ENCODE measurements around the gene PLCB1. TPM values are rescaled to one million over a fixed set of nuclear protein-coding genes. Genes with fewer than 3 reads are reported as not detected.
A peak's percentile ranks its signal among the peaks of the same experiment; 100 is the strongest.

The PLCB1 gene
- total and polyA plus RNA-seq, 2 donors (not counting 3 experiments of a cell fraction or from before 2014, with no cell fraction given), result 10.2 to 53.4 TPM

GRCh38 chr20:8205996-8206395 lies 73.9 kb downstream of the PLCB1 start:
- no peak for FAIRE-seq

DNA sequence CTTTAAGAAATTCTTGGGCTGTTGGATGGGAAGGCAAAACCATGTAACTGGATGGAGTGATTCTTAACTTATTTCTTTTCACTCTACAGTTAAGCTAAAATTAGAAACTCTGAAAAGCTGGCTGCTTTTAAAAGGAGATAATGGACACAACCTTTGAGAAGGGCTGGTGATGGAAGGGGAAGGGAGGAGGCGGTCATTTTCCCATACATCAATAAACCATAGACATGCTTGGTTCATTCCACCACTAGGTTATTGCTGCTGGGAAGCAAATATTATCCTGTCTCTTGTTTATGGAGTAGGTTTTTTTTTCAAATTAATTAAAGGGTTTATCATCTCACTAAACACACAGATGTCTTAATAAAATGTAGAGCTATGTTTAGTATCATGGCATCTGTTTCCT lies 76.2 kb downstream of the PLCB1 start:
- peaks cover 15% of the 10 kb centered on the region for H3K4me1 ChIP-seq (ENCODE audit: control insufficient read depth, extremely low read depth, insufficient read depth, low read length)
- H3K4me3 ChIP-seq (replicated peaks in 1 of 3; ENCODE audit: insufficient read depth in 1 of 3, low read depth in 1 of 3, low read length in 3 of 3), result no peak overlapping the region
- H3K9me1 ChIP-seq (replicated peaks; ENCODE audit: control insufficient read depth, extremely low read depth, insufficient read depth, low read length), result no peaks in the 10 kb centered on the region
- ChIA-PET POLR2A (no interaction called here), CTCF (no interaction called here)
- BruUV-seq (replicated peaks), result no TSS peak
- H3K79me2 ChIP-seq (ENCODE audit: control insufficient read depth, insufficient read depth, low read length), result peaks cover 2% of the 10 kb centered on the region
- H3K4me2 ChIP-seq (ENCODE audit: insufficient read depth, low read length), result no peak overlapping the region
- H3K9ac ChIP-seq (replicated peaks; ENCODE audit: extremely low read depth, insufficient read depth, low read length), result no peak overlapping the region
- dilution Hi-C loops (cut with MboI; ENCODE audit: extremely low pct_ligation_motif_present, low sequenced_read_pairs), result no loop called here
- no peak overlapping the region for H3K27ac ChIP-seq (ENCODE audit: insufficient read depth, low read depth, low read length)
- no peaks in the 10 kb centered on the region for H4K20me1 ChIP-seq (replicated peaks; ENCODE audit: control insufficient read depth, extremely low read depth, insufficient read depth, low read length)
- DNase-seq (ENCODE audit: low read depth, low spot score) (no peak), FAIRE-seq (no peak)
- TF ChIP-seq FOS (IDR thresholded peaks at IDR 0.05; ENCODE audit: borderline replicate concordance, insufficient read depth, low read length), result no peak
- no peak for TF ChIP-seq JUN (IDR thresholded peaks at IDR 0.05; ENCODE audit: borderline replicate concordance, insufficient read depth, insufficient read length, low read depth)
- TF ChIP-seq, protein P1, sequence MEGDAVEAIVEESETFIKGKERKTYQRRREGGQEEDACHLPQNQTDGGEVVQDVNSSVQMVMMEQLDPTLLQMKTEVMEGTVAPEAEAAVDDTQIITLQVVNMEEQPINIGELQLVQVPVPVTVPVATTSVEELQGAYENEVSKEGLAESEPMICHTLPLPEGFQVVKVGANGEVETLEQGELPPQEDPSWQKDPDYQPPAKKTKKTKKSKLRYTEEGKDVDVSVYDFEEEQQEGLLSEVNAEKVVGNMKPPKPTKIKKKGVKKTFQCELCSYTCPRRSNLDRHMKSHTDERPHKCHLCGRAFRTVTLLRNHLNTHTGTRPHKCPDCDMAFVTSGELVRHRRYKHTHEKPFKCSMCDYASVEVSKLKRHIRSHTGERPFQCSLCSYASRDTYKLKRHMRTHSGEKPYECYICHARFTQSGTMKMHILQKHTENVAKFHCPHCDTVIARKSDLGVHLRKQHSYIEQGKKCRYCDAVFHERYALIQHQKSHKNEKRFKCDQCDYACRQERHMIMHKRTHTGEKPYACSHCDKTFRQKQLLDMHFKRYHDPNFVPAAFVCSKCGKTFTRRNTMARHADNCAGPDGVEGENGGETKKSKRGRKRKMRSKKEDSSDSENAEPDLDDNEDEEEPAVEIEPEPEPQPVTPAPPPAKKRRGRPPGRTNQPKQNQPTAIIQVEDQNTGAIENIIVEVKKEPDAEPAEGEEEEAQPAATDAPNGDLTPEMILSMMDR (IDR thresholded peaks at IDR 0.05; ENCODE audit: extremely low read depth in 1 of 2, insufficient read depth in 1 of 2, low read depth in 1 of 2, low read length in 2 of 2), result no peak
- no peak for TF ChIP-seq MYC (IDR thresholded peaks at IDR 0.05; ENCODE audit: low read depth, low read length)
- TF ChIP-seq POLR2A (IDR thresholded peaks at IDR 0.05; ENCODE audit: low read depth, low read length), result no peak
- TF ChIP-seq POLR2AphosphoS5 (IDR thresholded peaks at IDR 0.05; ENCODE audit: insufficient read depth, low read depth, low read length), result no peak
- TF ChIP-seq GATA2 (IDR thresholded peaks at IDR 0.05; ENCODE audit: insufficient read depth, insufficient read length, low read depth, low read length), result no peak
- H2AFZ ChIP-seq (ENCODE audit: low read depth, low read length), result no peak overlapping the region
- no peaks in the 10 kb centered on the region for H3K9me3 ChIP-seq (replicated peaks; ENCODE audit: control insufficient read depth, insufficient read depth, low read length)
- H3K27me3 ChIP-seq (ENCODE audit: control insufficient read depth in 2 of 2, insufficient read depth in 2 of 2, low read length in 2 of 2), result no peaks in the 10 kb centered on the region
- no peaks in the 10 kb centered on the region for H3K36me3 ChIP-seq (ENCODE audit: control insufficient read depth in 2 of 2, extremely low read depth in 1 of 2, insufficient read depth in 2 of 2, low read length in 2 of 2)
- intact Hi-C loops (cut with micrococcal nuclease), result loop anchor here (5.0 kb wide), 1 partner anchor 56 kb away; no protein-coding TSS in a partner anchor

More at GRCh38 chr20:8205996-8206395, 73.9 kb downstream of the PLCB1 start:
- no peak for DNase-seq (ENCODE audit: low read depth, low spot score)
- no peak overlapping the region for H3K9ac ChIP-seq (replicated peaks; ENCODE audit: extremely low read depth, insufficient read depth, low read length)
- ChIA-PET CTCF (interaction anchor here (1.2 kb wide), 1 partner anchor 18 kb away, joined by 3 read pairs; no protein-coding TSS in a partner anchor), POLR2A (no interaction called here)
- no peaks in the 10 kb centered on the region for H3K9me3 ChIP-seq (replicated peaks; ENCODE audit: control insufficient read depth, insufficient read depth, low read length)
- peaks cover 2% of the 10 kb centered on the region for H3K79me2 ChIP-seq (ENCODE audit: control insufficient read depth, insufficient read depth, low read length)
- no peaks in the 10 kb centered on the region for H4K20me1 ChIP-seq (replicated peaks; ENCODE audit: control insufficient read depth, extremely low read depth, insufficient read depth, low read length)
- BruUV-seq (replicated peaks), result no TSS peak
- peaks cover 12% of the 10 kb centered on the region for H3K4me1 ChIP-seq (ENCODE audit: control insufficient read depth, extremely low read depth, insufficient read depth, low read length)
- no peak overlapping the region for H2AFZ ChIP-seq (ENCODE audit: low read depth, low read length)
- H3K27me3 ChIP-seq (ENCODE audit: control insufficient read depth in 2 of 2, insufficient read depth in 2 of 2, low read length in 2 of 2), result no peaks in the 10 kb centered on the region
- no peak overlapping the region for H3K4me3 ChIP-seq (replicated peaks in 1 of 3; ENCODE audit: insufficient read depth in 1 of 3, low read depth in 1 of 3, low read length in 3 of 3)
- no peak overlapping the region for H3K27ac ChIP-seq (ENCODE audit: insufficient read depth, low read depth, low read length)
- peak overlapping the region; percentile 47 for H3K4me2 ChIP-seq (ENCODE audit: insufficient read depth, low read length)
- H3K9me1 ChIP-seq (replicated peaks; ENCODE audit: control insufficient read depth, extremely low read depth, insufficient read depth, low read length), result no peaks in the 10 kb centered on the region
- dilution Hi-C loops (cut with MboI; ENCODE audit: extremely low pct_ligation_motif_present, low sequenced_read_pairs) (no loop called here), intact Hi-C loops (cut with micrococcal nuclease) (loop anchor here (5.0 kb wide), 1 partner anchor 54 kb away; no protein-coding TSS in a partner anchor)
- TF ChIP-seq, protein P1 (IDR thresholded peaks at IDR 0.05; ENCODE audit: extremely low read depth in 1 of 2, insufficient read depth in 1 of 2, low read depth in 1 of 2, low read length in 2 of 2), result no peak
- TF ChIP-seq JUN (IDR thresholded peaks at IDR 0.05; ENCODE audit: borderline replicate concordance, insufficient read depth, insufficient read length, low read depth) (no peak), POLR2A (IDR thresholded peaks at IDR 0.05; ENCODE audit: low read depth, low read length) (no peak), EZH2 (IDR thresholded peaks at IDR 0.05; ENCODE audit: borderline replicate concordance, low read depth, low read length, severe bottlenecking) (no peak)
- H3K36me3 ChIP-seq (ENCODE audit: control insufficient read depth in 2 of 2, extremely low read depth in 1 of 2, insufficient read depth in 2 of 2, low read length in 2 of 2), result no peaks in the 10 kb centered on the region
